ENCODE measurements around the gene PDCD1.

GRCh38 chr2:241809383-241810306 is 49.0 kb downstream of the PDCD1 start:
- TF ChIP-seq CTCF (IDR thresholded peaks at IDR 0.05) = no peak
- TF ChIP-seq EZH2 (IDR thresholded peaks at IDR 0.05; ENCODE audit: borderline replicate concordance, insufficient read depth, low read depth, low read length, poor library complexity, severe bottlenecking) = no peak
